ENCODE data around the gene VARS1. TPM values are rescaled to one million over a fixed set of nuclear protein-coding genes. Genes with fewer than 3 reads are reported as not detected.
"Not testable (repeated sequence)": the region's sequence is repeated elsewhere in the genome, so short reads cannot be mapped to it uniquely, and the experiment has no call there.

The VARS1 gene
- total RNA-seq, 1 experiment from 2014 or later = 42.1 TPM

DNA sequence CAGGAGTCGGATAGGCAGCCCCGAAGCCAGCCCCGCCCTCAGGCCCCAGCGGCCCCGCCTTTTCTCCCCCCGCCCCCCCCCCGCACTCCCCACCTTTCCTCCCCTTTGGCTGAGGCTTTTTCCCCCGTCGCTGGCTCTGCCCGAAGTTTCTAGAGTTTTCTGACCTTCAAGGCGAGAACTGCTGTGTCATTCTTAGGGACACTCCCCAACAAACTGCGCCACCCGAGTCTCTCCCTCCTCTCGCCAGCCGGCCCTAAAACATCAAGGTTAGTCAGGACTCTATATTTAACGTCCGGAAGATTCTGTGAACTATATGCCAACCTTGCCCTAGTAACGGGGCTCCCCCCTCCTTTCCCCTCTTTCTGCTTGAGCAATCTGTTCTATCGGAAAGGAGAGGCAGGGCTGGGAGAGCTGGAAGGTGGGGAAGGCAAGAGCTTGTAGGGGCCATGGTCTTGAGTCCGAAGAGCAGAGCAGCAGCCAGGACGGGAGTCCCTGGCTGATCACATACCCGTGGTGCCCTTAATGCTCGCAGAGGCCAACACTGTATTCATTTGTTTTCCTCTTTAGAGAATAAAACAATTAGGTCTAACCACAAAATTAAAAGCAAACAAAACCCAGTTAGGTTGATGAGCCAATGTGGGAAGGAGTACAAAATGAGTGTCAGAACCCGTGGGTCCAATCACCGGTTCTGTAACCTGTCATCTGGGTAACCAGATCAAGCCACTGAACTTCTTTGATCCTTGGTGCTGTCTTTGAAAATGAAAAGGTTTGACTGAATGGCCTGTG is 26.7 kb upstream of the VARS1 start:
- DNase-seq (ENCODE audit: extremely low read depth, low read depth) = peak; percentile 94

DNA sequence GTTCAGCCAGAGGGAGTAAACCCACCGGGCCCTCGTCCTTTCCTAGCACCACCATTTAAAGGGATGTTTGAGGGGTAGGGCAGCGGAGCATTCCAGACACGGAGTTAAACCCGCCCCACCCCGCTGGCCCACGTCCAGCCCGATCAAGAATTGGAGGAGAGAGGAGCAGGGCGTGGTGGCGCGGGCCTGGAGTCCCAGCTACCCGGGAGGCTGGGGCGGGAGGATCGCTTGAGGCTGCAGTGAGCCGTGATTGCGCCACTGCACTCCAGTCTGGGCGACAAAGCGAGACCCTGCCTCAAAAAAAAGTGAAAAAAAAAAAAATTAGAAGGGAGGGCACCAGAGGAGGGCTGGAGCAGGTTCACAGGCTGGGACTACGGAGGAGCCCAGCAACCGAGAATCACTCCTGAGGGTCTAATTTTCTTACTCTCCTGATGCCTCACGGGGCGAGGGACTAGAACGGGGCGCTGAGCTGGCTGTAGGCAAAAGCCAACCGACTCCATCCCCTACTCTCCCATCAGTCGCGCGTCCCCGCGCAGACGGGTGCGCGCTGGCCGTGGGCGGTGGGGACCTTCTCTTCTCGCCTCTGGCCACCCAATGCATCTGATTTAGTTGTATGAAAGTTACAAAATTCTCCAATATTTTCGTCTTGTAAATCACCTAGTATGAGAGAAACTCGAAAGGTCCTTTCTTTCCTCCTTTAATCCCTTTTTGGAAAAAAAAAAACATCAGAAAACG is 25.9 kb upstream of the VARS1 start:
- DNase-seq (ENCODE audit: extremely low read depth, low read depth) = peak; percentile 54

DNA sequence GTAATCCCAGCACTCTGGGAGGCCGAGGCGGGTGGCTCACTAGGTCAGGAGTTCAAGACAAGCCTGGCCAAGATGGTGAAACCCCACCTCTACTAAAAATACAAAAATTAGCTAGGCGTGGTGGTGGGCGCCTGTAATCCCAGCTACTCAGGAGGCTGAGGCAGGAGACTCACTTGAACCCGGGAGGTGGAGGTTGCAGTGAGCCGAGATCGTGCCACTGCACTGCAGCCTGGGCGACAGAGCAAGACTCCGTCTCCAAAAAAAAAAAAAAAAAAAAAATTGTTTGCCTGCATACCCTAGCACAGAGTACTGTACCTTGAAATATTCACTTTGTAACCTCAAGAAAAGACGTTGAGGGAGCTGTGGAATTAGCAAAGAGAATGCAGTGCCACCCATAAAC is 24.8 kb upstream of the VARS1 start:
- DNase-seq (ENCODE audit: extremely low read depth, low read depth) = not testable (repeated sequence)

DNA sequence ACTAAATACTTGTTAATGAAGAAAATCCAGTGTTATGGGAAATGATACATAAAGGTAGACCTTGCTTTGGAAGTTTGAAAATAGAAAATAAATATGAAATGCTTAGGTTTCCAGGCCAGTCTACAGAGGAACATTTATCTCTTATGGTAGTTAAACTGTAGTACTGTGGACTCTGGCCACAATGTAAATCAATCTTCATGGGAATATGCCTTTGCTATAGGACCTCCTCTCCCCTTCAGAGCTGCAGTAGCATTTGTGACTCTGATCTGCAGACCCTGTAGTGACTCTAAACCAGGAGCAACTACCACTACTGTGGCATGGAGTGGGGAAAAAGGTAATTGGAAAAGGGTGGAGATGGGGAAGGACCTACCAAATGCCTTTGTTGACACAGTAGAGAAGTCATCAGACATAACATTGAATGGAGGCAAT is 24.3 kb upstream of the VARS1 start:
- no peak for DNase-seq (ENCODE audit: extremely low read depth, low read depth)

DNA sequence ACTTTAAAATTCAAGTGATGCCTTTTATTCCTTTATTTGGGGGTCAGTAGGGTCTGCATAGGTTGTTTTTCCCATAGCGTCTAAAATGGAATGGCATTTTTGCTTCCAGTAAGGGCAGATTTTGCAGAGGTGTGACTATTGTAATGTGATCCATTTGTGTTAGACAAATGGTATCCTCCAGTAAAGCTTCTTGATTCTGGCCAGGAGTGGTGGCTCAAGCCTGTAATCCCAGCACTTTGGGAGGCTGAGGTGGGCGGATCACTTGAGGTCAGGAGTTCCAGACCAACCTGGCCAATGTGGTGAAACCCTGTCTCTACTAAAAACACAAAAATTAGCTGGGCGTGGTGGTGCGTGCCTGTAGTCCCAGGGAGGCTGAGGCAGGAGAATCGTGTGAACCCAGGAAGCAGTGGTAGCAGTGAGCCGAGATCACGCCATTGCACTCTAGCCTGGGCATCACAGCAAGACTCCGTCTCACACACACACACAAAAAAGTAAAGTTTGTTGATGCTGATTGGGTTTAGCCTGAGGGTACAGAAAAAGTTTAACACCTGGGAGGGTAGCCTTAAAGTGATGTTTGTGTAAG is 22.5 kb upstream of the VARS1 start:
- not testable (repeated sequence) for DNase-seq (ENCODE audit: extremely low read depth, low read depth)

DNA sequence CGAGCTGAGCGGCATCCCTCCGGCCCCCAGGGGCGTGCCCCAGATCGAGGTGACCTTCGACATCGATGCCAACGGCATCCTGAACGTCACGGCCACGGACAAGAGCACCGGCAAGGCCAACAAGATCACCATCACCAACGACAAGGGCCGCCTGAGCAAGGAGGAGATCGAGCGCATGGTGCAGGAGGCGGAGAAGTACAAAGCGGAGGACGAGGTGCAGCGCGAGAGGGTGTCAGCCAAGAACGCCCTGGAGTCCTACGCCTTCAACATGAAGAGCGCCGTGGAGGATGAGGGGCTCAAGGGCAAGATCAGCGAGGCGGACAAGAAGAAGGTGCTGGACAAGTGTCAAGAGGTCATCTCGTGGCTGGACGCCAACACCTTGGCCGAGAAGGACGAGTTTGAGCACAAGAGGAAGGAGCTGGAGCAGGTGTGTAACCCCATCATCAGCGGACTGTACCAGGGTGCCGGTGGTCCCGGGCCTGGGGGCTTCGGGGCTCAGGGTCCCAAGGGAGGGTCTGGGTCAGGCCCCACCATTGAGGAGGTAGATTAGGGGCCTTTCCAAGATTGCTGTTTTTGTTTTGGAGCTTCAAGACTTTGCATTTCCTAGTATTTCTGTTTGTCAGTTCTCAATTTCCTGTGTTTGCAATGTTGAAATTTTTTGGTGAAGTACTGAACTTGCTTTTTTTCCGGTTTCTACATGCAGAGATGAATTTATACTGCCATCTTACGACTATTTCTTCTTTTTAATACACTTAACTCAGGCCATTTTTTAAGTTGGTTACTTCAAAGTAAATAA is 21.8 kb upstream of the VARS1 start:
- DNase-seq (ENCODE audit: extremely low read depth, low read depth) = not testable (repeated sequence)

DNA sequence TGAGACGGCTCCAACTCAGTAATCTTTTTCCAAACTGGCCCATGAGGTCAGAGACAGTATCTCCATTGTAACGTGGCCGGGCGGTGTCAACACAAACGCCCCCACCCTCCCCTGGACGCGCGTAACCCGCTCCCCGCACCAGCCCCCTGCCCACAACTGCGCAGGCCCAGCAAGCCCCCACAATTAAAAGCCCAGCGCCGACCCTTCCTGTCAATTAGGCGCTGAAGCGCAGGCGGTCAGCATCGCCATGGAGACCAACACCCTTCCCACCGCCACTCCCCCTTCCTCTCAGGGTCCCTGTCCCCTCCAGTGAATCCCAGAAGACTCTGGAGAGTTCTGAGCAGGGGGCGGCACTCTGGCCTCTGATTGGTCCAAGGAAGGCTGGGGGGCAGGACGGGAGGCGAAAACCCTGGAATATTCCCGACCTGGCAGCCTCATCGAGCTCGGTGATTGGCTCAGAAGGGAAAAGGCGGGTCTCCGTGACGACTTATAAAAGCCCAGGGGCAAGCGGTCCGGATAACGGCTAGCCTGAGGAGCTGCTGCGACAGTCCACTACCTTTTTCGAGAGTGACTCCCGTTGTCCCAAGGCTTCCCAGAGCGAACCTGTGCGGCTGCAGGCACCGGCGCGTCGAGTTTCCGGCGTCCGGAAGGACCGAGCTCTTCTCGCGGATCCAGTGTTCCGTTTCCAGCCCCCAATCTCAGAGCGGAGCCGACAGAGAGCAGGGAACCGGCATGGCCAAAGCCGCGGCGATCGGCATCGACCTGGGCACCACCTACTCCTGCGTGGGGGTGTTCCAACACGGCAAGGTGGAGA is 19.7 kb upstream of the VARS1 start, which contains the start of the genes HSPA1A and HSPA1L:
TSS of gene HSPA1A (plus strand) at position 519 of the 814 bp plus-strand sequence. CDS start at position 733, 214 bp downstream.
TSS of gene HSPA1L (minus strand) at position 259 of the 814 bp plus-strand sequence. CDS start 3,311 bp downstream, outside the sequence.
- DNase-seq (ENCODE audit: extremely low read depth, low read depth) = peak; percentile 96

DNA sequence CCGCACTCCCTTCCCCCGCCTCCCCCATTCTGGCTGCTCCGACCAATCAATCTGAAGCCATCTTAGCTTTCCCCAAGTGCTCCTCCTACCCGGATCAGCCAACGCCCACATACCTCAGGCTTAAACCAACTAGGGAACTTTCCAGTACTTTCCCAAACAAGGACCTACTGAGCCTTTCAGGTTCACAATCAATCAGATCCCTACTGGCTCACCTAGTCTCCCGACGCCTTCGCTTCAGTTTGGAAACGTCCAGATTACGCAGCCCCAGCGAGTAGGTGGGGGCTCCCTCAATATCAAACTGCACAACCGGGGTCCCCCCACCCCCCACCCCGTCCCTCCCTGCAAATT is 19.1 kb upstream of the VARS1 start:
- DNase-seq (ENCODE audit: extremely low read depth, low read depth) = peak; percentile 94

DNA sequence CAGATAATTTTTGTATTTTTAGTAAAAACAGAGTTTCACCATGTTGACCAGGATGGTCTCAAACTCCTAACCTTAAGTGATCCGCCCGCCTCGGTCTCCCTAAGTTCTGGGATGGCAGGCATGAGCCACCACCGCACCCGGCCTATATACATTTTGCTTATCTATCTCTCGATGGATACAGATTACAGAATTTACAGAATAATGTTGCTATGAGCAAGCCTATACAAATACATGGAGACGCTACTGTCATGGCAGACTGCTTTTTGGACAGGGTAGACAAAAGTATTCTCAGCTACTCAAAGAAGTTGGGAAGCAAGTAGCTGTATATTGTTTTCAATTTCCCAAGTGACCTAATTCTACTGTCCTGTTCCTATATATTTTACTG is 17.9 kb upstream of the VARS1 start:
- DNase-seq (ENCODE audit: extremely low read depth, low read depth) = no peak

DNA sequence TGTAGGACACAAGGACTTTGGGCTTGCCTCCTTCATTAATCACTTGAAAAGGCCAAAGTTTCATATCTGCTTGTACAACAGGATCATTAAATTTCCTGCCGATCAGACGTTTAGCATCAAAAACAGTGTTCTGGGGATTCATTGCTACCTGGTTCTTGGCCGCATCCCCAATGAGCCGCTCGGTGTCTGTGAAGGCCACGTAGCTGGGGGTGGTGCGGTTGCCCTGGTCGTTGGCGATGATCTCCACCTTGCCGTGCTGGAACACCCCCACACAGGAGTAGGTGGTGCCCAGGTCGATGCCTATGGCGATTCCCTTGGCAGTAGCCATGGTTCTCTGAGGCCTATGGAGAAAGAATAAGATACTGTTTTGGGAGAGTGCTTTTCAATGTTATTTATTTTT is 16.1 kb upstream of the VARS1 start:
- no peak for DNase-seq (ENCODE audit: extremely low read depth, low read depth)

DNA sequence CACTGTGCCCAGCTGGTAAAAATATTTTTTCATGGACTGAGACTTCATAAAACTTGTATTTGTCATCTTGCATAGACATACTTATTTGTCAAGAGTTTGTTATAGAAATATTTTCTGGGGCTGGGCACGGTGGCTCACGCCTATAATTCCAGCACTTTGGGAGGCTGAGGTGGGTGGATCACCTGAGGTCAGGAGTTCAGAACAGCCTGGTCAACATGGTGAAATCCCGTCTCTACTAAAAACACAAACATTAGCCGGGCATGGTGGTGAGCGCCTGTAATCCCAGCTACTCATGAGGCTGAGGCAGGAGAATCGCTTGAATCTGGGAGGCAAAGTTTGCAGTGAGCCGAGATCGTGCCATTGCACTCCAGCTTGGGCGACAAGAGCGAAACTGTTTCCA is 13.0 kb upstream of the VARS1 start:
- DNase-seq (ENCODE audit: extremely low read depth, low read depth) = not testable (repeated sequence)

DNA sequence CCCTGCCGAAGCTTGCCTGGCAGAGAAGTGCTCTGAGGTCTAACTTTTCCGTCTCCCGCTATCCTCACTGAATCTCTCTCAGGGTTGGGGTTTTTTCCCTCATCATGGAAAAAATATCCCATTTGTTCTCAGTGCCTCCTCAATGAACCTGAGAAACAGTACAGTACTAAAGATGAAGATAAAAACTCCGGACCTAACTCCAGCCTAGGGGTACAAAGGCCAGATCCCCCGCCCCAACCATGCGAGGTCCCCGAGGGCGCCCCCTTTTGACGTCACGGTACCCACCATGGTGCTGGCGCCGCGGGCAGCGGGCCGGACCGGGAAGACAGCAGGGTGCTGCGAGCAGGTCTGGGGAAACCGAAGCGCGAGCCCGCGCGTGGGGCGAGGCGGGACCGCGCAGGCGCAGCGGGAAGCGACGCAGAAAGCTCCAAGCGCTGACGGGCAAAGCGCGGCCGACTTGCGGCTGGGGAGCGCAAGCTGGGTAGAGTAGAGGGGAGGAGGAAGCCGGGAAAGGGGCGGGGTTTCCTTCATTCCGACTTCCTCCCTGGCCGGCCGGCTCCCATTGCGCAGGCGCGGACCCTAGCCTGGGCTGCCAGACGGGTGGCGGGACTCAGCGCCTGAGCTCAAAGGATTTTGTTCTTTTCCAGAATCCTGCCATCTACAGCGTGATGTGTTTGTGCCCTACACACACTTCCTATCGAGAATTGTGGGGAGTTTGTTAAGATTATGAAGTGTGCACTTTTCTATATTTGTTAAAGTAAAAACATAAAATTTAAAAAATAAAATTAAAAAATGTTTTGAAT is 11.1 kb upstream of the VARS1 start, which contains the start of gene LSM2:
TSS of gene LSM2 (minus strand) at position 497 of the 803 bp plus-strand sequence. CDS start at position 288, 209 bp downstream.
- DNase-seq (ENCODE audit: extremely low read depth, low read depth) = peak; percentile 91

DNA sequence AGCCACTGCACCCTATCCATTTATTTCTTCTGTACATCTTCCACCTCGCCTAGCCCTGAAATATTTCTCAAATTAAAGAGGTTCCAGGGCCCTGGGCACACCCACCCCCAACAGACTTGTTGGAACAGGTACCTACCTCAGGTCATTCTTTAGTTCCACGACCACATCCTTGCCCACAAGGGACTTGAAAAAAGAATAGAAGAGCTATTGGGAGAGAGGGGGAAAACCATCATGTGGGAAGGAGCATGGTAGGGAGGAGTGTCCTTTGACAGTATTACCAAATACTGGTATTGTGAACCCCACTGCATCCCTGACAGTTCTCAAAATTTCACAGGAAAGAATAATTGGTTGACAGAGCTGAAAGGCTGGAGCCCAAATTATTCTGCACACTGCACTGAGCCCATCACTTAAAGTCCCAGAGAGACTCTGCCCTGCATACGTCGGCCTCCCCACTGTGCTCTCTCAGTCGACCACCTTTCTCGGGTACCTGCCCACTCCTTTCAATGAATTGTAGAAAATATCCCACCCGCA is 10.5 kb upstream of the VARS1 start:
- no peak for DNase-seq (ENCODE audit: extremely low read depth, low read depth)

DNA sequence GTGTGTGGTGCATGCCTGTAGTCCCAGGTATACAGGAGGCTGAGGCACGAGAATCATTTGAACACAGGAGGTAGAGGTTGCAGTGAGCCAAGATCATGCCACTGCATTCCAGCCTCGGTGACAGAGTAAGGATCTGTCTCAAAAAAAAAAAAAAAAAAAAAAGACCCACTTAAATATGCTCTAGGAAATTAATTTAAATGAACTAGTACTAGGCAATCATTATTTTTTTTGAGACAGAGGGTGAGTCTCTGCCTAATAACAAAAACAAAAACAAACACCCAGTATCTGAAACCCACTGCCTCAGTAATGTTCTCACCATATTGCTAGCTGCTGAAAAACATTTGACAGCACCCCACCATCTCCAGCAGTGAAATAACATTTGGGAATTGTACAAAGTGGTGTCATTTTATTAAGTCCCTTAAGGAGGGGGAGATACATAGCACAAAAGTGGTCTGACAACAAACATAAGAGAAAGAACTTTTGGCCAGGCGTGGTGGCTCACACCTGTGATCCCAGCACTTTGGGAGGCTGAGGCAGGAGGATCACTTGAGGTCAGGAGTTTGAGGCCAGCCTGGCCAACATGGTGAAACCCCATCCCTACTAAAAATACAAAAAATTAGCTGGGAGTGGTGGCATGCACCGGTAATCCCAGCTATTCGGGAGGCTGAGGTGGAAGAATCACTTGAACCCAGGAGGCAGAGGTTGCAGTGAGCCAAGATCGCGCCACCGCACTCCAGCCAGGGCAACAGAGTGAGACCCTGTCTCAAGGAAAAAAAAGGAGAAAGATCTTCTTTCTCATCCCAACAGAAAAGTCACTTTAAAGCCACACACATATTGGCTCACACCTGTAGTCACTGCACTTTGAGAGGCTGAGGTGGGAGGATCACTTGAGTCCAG is 5.7 kb upstream of the VARS1 start:
- DNase-seq (ENCODE audit: extremely low read depth, low read depth) = not testable (repeated sequence)

DNA sequence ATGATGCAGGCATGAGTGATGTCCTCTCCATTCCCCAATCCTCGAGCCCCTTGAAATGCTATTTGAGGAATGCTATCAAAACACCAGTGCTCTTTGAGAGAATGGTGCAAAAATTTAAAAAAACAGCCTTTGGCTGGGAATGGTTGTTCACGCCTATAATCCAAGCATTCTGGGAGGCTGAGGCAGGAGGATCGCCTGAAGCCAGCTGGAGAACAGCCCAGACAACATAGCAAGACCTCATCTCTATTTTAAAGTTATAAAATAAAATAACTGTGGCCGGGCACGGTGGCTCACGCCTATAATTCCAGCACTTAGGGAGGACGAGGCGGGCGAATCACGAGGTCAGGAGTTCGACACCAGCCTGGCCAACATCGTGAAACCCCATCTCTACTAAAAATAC is 4.2 kb upstream of the VARS1 start:
- DNase-seq (ENCODE audit: extremely low read depth, low read depth) = no peak

DNA sequence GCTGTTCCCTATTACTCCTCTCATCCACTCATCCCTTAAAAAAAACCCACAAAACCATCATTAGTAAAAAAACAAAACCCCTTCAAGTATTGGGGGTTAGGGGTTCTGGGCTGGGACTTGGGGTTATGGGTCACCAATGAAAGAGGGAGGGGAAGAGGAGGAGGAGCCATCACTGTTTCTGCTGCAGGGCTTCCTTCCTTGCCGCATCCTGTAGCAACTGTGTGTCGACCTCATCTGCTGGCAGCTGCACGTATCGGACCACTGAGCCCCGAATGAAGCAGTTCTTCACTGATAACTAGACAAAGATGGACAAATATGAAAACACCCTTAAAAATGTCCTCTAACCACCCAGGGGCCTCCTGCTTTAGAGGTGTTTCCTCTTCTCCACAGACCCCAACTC is 2.0 kb upstream of the VARS1 start:
- DNase-seq (ENCODE audit: extremely low read depth, low read depth) = no peak

DNA sequence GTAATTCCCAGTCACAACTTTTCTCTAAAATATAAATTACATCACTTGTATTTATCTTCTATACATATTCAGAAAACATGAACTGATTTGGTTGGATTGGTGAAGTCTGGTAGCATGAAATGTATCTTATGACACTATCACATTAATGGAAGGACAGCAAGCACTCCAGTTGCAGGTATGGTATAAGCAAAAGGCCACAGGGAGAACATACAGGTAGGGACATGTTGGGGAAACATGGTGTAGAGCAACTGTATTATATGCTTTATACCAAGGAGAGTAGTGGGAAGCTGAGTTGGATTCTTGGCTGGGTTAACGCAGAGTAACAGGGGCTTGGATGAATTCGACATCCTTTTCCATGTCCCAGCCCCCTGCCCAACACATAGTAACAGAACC is 1.4 kb upstream of the VARS1 start:
- DNase-seq (ENCODE audit: extremely low read depth, low read depth) = no peak

Measured in NCI-H460 (cell line).